BE2C (cell line): ENCODE measurements around the gene DUOXA2.

Experiments
- DNase-seq: peaks from one replicate; pipeline ENCODE4 v3.0.0-alpha.2; 2020
- H3K27me3 ChIP-seq: fragments of 250-450 bp; sonication (Bioruptor Pico); 2 replicates; pipeline ENCODE4 v1.5.1; 2020; ENCODE audit warnings: mild to moderate bottlenecking
- H3K36me3 ChIP-seq: fragments of 250-450 bp; sonication (Bioruptor Pico); 2 replicates; pipeline ENCODE4 v1.5.1; 2020; ENCODE audit warnings: mild to moderate bottlenecking
- H3K4me1 ChIP-seq: fragments of 250-450 bp; sonication (Bioruptor Pico); 2 replicates; pipeline ENCODE4 v1.5.1; 2020
- H3K4me3 ChIP-seq: 2 replicates; pipeline ENCODE4 v1.5.1; 2011; ENCODE audit warnings: low read depth, low read length
- H3K9me3 ChIP-seq: fragments of 250-450 bp; sonication (Bioruptor Pico); 2 replicates; pipeline ENCODE4 v1.5.1; 2020
- TF ChIP-seq, protein P1 (sequence below): IDR thresholded peaks from 2 replicates; pipeline ENCODE4 v1.5.1; 2012; ENCODE audit warnings: mild to moderate bottlenecking, low read depth, low read length

DUOXA2 gene

DNA sequence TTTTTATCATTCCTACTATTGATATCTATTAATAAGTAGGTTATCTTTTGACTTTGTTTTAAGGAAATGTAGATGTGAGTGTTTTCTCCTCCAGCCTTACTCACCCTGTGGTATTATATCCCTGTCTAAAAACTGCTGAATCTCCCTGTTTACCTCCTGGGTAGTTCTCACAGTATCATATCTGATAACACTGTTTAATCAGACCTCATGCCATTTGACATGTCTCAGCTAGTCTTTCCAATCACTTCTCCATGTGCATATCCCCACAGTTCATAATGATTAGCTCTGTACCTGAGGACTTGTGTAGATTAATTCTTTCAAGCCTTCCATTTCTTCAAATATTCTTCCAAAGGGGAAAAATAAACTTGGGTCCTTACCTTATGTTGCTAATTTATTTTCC, 30.9 kb upstream of the DUOXA2 start:
- Histone ChIP-seq H3K4me1 (peaks cover 18% of the 10 kb centered on the region), H3K4me3 (no peak overlapping the region), H3K36me3 (no peaks in the 10 kb centered on the region), H3K9me3 (no peaks in the 10 kb centered on the region), H3K27me3 (no peaks in the 10 kb centered on the region)
- TF ChIP-seq, protein P1, sequence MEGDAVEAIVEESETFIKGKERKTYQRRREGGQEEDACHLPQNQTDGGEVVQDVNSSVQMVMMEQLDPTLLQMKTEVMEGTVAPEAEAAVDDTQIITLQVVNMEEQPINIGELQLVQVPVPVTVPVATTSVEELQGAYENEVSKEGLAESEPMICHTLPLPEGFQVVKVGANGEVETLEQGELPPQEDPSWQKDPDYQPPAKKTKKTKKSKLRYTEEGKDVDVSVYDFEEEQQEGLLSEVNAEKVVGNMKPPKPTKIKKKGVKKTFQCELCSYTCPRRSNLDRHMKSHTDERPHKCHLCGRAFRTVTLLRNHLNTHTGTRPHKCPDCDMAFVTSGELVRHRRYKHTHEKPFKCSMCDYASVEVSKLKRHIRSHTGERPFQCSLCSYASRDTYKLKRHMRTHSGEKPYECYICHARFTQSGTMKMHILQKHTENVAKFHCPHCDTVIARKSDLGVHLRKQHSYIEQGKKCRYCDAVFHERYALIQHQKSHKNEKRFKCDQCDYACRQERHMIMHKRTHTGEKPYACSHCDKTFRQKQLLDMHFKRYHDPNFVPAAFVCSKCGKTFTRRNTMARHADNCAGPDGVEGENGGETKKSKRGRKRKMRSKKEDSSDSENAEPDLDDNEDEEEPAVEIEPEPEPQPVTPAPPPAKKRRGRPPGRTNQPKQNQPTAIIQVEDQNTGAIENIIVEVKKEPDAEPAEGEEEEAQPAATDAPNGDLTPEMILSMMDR = no peak
- DNase-seq = no peak

DNA sequence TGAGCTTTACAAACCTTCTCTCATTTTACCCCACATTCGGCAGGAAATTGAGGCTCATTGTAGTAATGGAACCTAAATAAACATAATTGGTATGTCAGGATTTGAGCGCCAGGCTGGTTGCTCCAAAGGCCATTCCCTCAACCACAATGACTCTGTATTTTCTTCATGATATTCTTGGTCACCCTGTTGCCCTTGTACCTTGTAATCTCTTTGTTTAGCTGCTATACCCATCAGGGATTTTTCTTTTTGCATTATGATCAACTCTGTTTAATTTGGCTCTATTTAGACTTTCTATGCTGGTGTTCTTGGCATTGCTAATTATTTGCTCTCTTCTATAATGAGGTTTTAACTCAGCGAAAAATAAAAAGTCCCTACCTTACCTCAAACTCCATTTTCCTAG, 30.0 kb upstream of the DUOXA2 start:
- DNase-seq = no peak
- Histone ChIP-seq H3K27me3 (no peaks in the 10 kb centered on the region), H3K4me1 (peaks cover 26% of the 10 kb centered on the region), H3K9me3 (no peaks in the 10 kb centered on the region), H3K4me3 (no peak overlapping the region), H3K36me3 (no peaks in the 10 kb centered on the region)
- TF ChIP-seq, protein P1 = no peak

DNA sequence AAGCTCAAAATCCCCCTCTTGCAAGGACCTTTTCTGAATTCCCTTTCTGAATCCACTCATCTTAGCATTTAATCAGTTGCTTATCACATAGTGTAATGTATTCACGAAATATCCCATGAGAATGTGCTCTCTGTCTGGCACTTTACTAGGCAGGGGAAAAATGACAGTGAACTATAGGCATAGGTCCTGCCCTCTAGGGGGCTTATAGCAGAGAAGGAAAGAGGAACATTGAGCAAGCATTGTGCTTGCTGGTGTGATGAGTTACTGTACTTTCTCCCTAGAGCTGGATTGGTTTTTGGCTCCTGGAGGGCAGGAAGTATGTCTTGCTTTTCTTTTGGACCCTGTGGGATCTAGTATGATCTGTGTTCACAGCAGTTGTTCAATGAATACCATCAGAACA, 26.6 kb upstream of the DUOXA2 start:
- Histone ChIP-seq H3K36me3 (no peaks in the 10 kb centered on the region), H3K9me3 (no peaks in the 10 kb centered on the region), H3K27me3 (no peaks in the 10 kb centered on the region), H3K4me1 (peaks cover 23% of the 10 kb centered on the region), H3K4me3 (no peak overlapping the region)
- no peak for DNase-seq
- TF ChIP-seq, protein P1 = peak; percentile 44

DNA sequence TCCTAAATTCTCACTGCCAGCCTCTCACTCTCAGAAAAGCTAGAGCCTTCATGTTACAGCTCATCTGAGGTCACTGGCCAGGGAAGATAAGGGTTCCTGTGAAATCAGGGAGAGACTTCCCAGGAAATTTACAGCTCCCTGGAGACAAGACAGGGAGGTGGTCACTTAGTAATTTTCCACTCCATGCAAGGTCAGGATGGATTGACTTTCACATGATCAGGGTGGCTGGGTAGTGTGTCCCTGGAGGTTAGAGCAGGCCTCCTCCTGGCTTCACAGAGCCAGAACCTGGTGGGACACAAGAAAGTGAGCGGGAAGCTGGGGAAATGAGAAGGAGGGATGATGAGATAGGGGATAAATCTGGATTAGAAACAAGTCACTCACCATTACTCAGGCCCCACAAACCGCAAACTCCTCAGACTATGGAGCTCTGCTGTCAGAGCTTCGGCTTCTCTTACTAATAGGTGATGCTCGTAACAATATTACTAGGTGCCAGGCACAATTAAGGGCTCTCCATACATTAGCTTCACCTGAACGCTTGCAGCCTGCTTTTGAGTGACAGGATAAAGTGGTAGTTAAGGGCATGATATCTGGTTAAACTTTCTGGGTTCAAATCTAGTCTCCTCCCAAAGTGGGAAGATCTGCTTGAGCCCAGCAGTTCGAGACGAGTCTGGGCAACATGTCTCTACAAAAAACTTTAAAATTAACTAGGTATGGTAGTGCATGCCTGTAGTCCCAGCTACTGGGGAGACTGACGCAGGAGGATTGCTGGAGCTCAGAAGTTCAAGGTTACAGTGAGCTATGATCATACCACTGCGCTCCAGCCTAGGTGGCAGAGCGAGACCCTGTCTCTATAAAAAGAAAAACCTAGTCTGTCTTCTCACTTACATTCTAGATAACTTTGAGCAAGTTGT, 25.1 kb upstream of the DUOXA2 start:
- Histone ChIP-seq H3K4me1 (peaks cover 23% of the 10 kb centered on the region), H3K4me3 (no peak overlapping the region), H3K27me3 (no peaks in the 10 kb centered on the region), H3K36me3 (no peaks in the 10 kb centered on the region), H3K9me3 (no peaks in the 10 kb centered on the region)
- peak; percentile 60 for DNase-seq
- TF ChIP-seq, protein P1 = no peak

DNA sequence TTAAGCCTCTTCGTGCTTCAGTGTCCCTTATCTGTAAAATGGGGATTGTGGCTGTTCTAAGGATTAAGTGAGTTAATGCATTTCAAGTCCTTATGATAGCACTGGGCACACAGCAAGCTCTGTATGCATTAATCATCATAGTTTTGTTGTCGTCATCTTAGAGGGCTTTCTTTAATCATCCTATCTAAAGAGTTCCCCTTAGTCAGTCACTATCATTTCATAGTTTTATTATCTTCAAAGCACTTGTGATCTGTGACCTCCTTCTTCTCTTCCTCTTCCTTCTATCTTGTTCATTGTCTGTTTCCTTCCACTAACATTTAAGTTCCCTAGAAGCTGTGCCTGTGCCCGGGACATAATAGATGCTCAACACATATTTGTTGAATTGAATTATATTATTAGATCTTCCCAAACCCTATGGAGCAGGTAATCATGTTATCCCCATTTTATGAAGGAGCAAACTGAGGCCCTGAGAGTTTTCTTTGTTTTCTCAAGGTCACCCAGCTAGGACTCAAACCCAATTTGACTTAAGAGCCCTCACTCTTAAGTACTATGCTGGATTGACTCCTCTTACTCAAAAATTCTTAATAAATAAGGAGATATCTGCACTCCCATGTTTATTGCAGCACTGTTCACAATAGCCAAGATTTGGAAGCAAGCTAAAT, 24.3 kb upstream of the DUOXA2 start:
- peaks cover 21% of the 10 kb centered on the region for H3K4me1 ChIP-seq
- no peak overlapping the region for H3K4me3 ChIP-seq
- DNase-seq = no peak
- no peaks in the 10 kb centered on the region for H3K36me3 ChIP-seq
- H3K27me3 ChIP-seq = no peaks in the 10 kb centered on the region
- no peaks in the 10 kb centered on the region for H3K9me3 ChIP-seq
- TF ChIP-seq, protein P1 = no peak

DNA sequence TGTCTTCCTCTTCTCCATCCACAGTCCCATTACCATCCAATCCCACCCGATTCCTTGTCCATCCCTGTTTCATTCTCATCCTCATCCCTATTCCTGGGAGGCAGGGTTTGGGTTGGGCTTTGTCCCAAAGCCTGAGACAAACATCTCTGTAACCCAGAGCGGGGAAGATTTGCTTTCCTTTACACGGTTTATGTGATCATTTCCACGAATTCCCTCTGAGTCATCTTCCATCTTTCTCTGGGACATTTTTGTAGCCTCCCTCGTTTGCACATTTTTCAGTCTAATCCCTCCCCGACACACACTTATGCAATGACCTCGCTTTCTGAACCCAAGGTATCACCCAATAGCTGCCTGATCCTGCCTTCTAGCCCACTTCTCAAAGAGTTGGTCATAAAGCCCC, 23.0 kb upstream of the DUOXA2 start:
- TF ChIP-seq, protein P1 = no peak
- DNase-seq = no peak

More for the DNA sequence above, 23.0 kb upstream of the DUOXA2 start:
- H3K9me3 ChIP-seq = no peaks in the 10 kb centered on the region
- H3K4me1 ChIP-seq = peaks cover 21% of the 10 kb centered on the region
- H3K27me3 ChIP-seq = no peaks in the 10 kb centered on the region
- no peaks in the 10 kb centered on the region for H3K36me3 ChIP-seq
- no peak overlapping the region for H3K4me3 ChIP-seq
